ENCODE data around the gene BID.

DNA sequence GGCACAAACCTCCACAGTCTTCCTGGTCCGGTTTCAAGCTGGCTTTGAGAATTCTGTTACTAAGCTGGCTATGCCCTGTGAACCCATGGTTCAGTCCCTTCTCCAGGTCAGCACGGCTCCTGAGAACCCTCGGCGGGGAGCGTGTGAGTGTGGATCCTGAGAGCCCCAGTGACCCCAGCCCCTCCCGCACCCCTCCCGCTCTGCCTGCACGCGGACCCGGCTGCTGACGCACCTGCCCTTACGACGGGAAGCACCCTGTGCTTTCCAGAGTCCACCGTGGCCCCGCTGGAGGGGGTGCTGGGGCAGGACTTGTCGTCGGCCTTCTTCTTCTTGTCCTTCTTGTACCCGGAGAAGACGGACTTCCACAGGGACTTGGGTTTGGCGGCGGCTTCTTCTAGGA lies 42.8 kb upstream of the BID start:
- TF ChIP-seq, protein P1, sequence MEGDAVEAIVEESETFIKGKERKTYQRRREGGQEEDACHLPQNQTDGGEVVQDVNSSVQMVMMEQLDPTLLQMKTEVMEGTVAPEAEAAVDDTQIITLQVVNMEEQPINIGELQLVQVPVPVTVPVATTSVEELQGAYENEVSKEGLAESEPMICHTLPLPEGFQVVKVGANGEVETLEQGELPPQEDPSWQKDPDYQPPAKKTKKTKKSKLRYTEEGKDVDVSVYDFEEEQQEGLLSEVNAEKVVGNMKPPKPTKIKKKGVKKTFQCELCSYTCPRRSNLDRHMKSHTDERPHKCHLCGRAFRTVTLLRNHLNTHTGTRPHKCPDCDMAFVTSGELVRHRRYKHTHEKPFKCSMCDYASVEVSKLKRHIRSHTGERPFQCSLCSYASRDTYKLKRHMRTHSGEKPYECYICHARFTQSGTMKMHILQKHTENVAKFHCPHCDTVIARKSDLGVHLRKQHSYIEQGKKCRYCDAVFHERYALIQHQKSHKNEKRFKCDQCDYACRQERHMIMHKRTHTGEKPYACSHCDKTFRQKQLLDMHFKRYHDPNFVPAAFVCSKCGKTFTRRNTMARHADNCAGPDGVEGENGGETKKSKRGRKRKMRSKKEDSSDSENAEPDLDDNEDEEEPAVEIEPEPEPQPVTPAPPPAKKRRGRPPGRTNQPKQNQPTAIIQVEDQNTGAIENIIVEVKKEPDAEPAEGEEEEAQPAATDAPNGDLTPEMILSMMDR (IDR thresholded peaks at IDR 0.05; ENCODE audit: poor library complexity, severe bottlenecking) = no peak
- no peak for TF ChIP-seq POLR2AphosphoS5 (IDR thresholded peaks at IDR 0.05)
- no peak for TF ChIP-seq EZH2 (IDR thresholded peaks at IDR 0.05; ENCODE audit: borderline replicate concordance, insufficient read depth, low read length, poor library complexity, severe bottlenecking)

All from neural cell (in vitro differentiated cells).